ENCODE measurements around the gene TP53RK. TPM values are rescaled to one million over a fixed set of nuclear protein-coding genes. Genes with fewer than 3 reads are reported as not detected.

The TP53RK gene
- total and polyA plus RNA-seq, 2 experiments from 2014 or later: 24.2 to 26.0 TPM

GRCh38 chr20:46648903-46649649 is 40.2 kb downstream of the TP53RK start:
- peak; percentile 18 for ATAC-seq
- DNase-seq (ENCODE audit: low spot score): peak; percentile 44
- Mint-ChIP-seq H3K9me3 (peaks cover 3% of the 10 kb centered on the region; the same call in 1 of the 3 replicates), H3K4me3 (no peak overlapping the region), H3K4me1 (peaks cover 10% of the 10 kb centered on the region), H3K27ac (no peak overlapping the region), H3K27me3 (ENCODE audit: insufficient read depth, low read depth, poor library complexity) (peaks cover 13% of the 10 kb centered on the region), H3K36me3 (ENCODE audit: low read depth) (no peaks in the 10 kb centered on the region)
- no peaks in the 10 kb centered on the region for H3K36me3 ChIP-seq (ENCODE audit: insufficient read depth)
- H4K20me1 ChIP-seq (replicated peaks; ENCODE audit: insufficient read depth): no peaks in the 10 kb centered on the region; the same call in 1 of the 2 replicates
- no peak overlapping the region for H3K27ac ChIP-seq (ENCODE audit: low read depth)
- H3K4me2 ChIP-seq: no peak overlapping the region
- H3K79me2 ChIP-seq (replicated peaks; ENCODE audit: insufficient read depth): no peaks in the 10 kb centered on the region
- H3K4me1 ChIP-seq (ENCODE audit: insufficient read depth): no peaks in the 10 kb centered on the region
- H3K27me3 ChIP-seq (ENCODE audit: insufficient read depth): peaks cover 28% of the 10 kb centered on the region
- no peak overlapping the region for H2AFZ ChIP-seq
- no peaks in the 10 kb centered on the region for H3K9me2 ChIP-seq (ENCODE audit: insufficient read depth)
- H3K4me3 ChIP-seq: no peak overlapping the region
- no peaks in the 10 kb centered on the region for H3F3A ChIP-seq (replicated peaks; ENCODE audit: low read depth)
- no peak for TF ChIP-seq ETS1 (IDR thresholded peaks at IDR 0.05)
- TF ChIP-seq STAT1 (IDR thresholded peaks at IDR 0.05; ENCODE audit: unreplicated experiment): no peak
- no peak for TF ChIP-seq NANOG (IDR thresholded peaks at IDR 0.05; ENCODE audit: borderline replicate concordance)
- TF ChIP-seq CREB1 (CRISPR knock-in tag; IDR thresholded peaks at IDR 0.05; ENCODE audit: low read depth): no peak
- TF ChIP-seq ZNF331 (CRISPR knock-in tag; IDR thresholded peaks at IDR 0.05; ENCODE audit: low read depth): no peak
- no peak for TF ChIP-seq ZNF462 (CRISPR knock-in tag; IDR thresholded peaks at IDR 0.05)
- TF ChIP-seq POLR2AphosphoS5 (IDR thresholded peaks at IDR 0.05; ENCODE audit: low read depth): no peak
- no peak for TF ChIP-seq EZH2phosphoT487 (IDR thresholded peaks at IDR 0.05; ENCODE audit: unreplicated experiment)
- TF ChIP-seq JUNB (IDR thresholded peaks at IDR 0.05; ENCODE audit: unreplicated experiment): no peak
- no peak for TF ChIP-seq EZH2 (IDR thresholded peaks at IDR 0.05; ENCODE audit: low read depth, unreplicated experiment)
- no peak for TF ChIP-seq REST (IDR thresholded peaks at IDR 0.05; ENCODE audit: unreplicated experiment)
- TF ChIP-seq ZNF114 (CRISPR knock-in tag; IDR thresholded peaks at IDR 0.05): no peak
- TF ChIP-seq CTCF (conservative IDR thresholded peaks at IDR 0.05; ENCODE audit: low read depth in 2 of 2): no peak
